ENCODE measurements around the gene MITD1. TPM values are rescaled to one million over a fixed set of nuclear protein-coding genes. Genes with fewer than 3 reads are reported as not detected.

The MITD1 gene
- total RNA-seq, 4 donors from 2014 or later, result 15.3 to 38.3 (median 24.1) TPM

GRCh38 chr2:99181624-99182000 lies 754 bp upstream of the MITD1 start:
- TF ChIP-seq, protein P1, sequence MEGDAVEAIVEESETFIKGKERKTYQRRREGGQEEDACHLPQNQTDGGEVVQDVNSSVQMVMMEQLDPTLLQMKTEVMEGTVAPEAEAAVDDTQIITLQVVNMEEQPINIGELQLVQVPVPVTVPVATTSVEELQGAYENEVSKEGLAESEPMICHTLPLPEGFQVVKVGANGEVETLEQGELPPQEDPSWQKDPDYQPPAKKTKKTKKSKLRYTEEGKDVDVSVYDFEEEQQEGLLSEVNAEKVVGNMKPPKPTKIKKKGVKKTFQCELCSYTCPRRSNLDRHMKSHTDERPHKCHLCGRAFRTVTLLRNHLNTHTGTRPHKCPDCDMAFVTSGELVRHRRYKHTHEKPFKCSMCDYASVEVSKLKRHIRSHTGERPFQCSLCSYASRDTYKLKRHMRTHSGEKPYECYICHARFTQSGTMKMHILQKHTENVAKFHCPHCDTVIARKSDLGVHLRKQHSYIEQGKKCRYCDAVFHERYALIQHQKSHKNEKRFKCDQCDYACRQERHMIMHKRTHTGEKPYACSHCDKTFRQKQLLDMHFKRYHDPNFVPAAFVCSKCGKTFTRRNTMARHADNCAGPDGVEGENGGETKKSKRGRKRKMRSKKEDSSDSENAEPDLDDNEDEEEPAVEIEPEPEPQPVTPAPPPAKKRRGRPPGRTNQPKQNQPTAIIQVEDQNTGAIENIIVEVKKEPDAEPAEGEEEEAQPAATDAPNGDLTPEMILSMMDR (IDR thresholded peaks at IDR 0.05), result no peak
- ATAC-seq (ENCODE audit: low FRiP score) (no peak), DNase-seq (ENCODE audit: low spot score) (no peak)

DNA sequence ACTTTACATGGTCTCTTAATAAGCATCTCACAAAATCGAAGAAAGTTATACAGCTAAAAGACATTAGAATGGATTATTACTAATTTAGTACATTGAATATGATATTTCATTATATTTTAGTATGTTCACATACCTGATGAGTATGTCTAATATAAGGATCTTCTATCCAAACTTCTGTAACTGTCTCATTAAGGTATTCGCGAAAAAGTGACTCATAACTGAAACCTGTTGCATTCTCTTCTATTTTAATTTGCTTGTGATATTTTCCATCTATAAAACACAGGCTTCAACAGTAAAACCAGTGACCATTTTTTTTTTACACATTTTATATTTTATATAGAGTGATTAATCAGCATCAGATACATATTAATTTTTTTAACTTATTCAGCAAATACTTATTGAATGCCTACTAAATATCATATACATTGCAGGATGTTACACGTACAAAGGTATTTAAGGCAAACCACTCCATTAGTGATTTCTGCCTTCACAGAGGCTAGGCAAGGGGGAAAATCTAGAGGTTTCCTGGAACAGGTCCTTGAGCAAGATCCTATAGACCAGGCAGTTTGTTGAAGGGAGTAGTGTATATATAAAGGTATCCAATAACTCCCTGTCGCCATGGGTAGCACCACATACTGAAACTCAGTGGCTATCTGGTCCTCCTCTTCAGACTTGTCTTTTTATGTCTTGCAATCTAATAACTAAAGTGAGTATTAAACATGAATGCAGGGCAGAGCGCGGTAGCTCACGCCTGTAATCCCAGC lies 9.3 kb downstream of the MITD1 start:
- DNase-seq (ENCODE audit: low spot score) (no peak), ATAC-seq (ENCODE audit: low FRiP score) (no peak)
- TF ChIP-seq, protein P1 (IDR thresholded peaks at IDR 0.05), result no peak

DNA sequence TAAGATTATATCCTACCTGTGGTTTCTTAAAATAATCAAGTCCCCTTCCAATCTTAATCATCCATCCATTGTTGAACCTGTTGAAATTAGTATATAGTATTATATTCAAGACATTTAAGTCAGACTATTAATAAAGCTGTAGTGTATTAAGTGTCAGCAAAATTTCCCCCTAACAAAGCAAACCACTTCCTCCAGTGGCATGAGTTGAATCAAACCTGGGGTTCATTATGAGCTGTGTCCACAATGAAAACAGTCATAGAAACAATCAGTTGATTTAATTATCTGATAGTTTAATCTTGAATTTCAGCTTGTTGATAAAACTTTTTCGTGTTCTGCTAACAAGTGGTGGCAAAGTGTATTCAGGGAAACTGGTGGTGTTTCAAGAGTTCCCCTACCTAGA lies 11.3 kb downstream of the MITD1 start:
- DNase-seq (ENCODE audit: low spot score), result no peak

GRCh38 chr2:99166218-99166617 lies 14.6 kb downstream of the MITD1 start:
- no peak for DNase-seq (ENCODE audit: low spot score)
- TF ChIP-seq, protein P1 (IDR thresholded peaks at IDR 0.05), result no peak
- ATAC-seq (ENCODE audit: low FRiP score), result no peak

More for the DNA sequence above, 11.3 kb downstream of the MITD1 start:
- TF ChIP-seq, protein P1 (IDR thresholded peaks at IDR 0.05), result no peak
- ATAC-seq (ENCODE audit: low FRiP score), result no peak

DNA sequence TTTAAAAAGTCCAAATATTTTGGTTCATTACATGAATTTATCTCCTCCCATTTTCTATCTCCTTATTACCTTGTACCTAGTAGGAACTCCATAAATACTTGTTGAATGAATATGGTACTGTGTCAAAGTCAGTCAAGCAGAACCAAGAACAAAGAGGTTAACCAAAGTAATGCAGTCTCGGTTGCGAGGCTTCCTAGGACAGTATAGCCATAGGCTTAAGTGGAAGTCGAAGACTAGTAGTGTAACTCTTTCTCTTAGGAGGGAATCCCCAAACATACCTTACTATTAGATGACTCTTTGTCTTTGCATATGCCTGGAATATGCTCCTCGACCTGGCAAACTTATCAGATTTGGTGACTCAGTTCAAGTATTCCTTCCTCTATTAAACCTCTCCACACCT lies 21.3 kb downstream of the MITD1 start:
- ATAC-seq (ENCODE audit: low FRiP score) (no peak), DNase-seq (ENCODE audit: low spot score) (no peak)
- TF ChIP-seq, protein P1 (IDR thresholded peaks at IDR 0.05), result no peak

DNA sequence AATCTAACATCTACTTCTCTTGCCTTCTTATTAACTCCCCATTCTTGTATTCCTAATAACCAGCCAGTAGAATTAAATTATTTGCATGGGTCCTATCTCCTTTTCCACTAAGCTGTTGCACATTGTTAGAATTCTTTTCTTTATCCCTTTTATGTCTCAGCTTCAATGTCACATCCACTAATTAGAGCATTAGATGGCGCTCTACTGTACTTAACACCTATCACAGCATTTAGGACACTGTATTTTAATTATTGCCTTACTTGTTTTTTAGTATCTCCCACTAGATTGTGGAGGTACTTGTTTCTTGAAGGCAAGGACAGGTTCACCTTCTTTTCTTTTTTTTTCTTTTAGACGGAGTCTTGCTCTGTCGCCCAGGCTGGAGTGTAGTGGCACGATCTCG lies 22.3 kb downstream of the MITD1 start:
- TF ChIP-seq, protein P1 (IDR thresholded peaks at IDR 0.05), result no peak
- no peak for ATAC-seq (ENCODE audit: low FRiP score)

GRCh38 chr2:99156891-99157290 lies 24.0 kb downstream of the MITD1 start:
- TF ChIP-seq, protein P1 (IDR thresholded peaks at IDR 0.05), result no peak
- no peak for DNase-seq (ENCODE audit: low spot score)
- ATAC-seq (ENCODE audit: low FRiP score), result no peak

More for the DNA sequence above, 22.3 kb downstream of the MITD1 start:
- DNase-seq (ENCODE audit: low spot score), result no peak
